ENCODE data around the gene SLC2A4RG. TPM values are rescaled to one million over a fixed set of nuclear protein-coding genes. Genes with fewer than 3 reads are reported as not detected.

Gene SLC2A4RG
- total and polyA plus RNA-seq, 7 experiments from 2014 or later = 3.0 to 136 (median 96.4) TPM

DNA sequence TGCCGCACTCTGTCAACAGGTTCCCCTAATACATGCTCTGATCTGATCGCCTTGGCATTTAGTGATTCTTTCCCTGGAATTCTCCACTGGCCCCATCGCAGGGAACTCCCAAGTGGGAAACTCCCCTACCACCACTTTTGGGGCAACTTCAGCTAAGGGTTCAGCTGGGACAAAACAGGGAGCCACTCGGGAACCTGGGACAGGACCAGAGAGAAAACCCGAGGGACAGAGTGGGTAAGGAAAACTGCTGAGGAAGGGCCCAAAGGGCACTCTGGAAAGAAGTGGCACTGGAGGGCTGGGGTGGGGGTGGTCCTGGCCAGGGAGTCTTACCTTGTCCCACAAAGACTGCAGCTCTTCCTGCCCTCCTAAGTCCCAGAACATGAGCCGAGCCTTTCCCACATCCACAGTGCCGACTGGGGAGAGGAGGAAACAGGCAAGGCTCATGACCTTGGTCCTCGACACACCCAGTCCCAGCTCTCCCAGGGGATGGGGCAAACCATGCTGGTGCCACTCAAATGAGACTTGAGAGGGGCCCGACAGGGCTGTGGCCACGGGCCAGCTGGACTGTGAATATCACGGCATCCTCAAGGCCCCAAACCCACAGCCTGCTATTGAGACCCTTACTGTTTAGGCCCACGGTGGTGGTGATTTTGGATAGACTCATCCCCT is 33.4 kb upstream of the SLC2A4RG start:
- ATAC-seq = no peak
- Histone ChIP-seq H3K4me1 (ENCODE audit: control insufficient read depth in 2 of 2, insufficient read depth in 2 of 2, low read length in 2 of 2) (peaks cover 22 to 25% of the 10 kb centered on the region in 2 donors), H3K27me3 (ENCODE audit: control insufficient read depth in 2 of 2, insufficient read depth in 2 of 2, low read length in 2 of 2) (no peaks in the 10 kb centered on the region), H3K4me3 (ENCODE audit: low read length) (peak overlapping the region; percentile 91), H3K36me3 (ENCODE audit: control insufficient read depth in 2 of 3, insufficient read depth in 3 of 3, low read length in 3 of 3) (peaks cover 0 to 61% (median 22%) of the 10 kb centered on the region in 3 experiments), H3K27ac (ENCODE audit: low read depth, low read length) (peak overlapping the region; percentile 81), H3K9me3 (ENCODE audit: control insufficient read depth in 2 of 3, low read length in 3 of 3) (no peaks in the 10 kb centered on the region)
- Mint-ChIP-seq H3K36me3 (peaks cover 9 to 22% (median 13%) of the 10 kb centered on the region in 5 donors), H3K27ac (peak overlapping the region; percentile 82 to 97 (median 87)), H3K4me3 (peak overlapping the region; percentile 86 to 95 (median 90)), H3K27me3 (no peaks in the 10 kb centered on the region), H3K4me1 (peaks cover 22 to 46% (median 39%) of the 10 kb centered on the region in 7 donors), H3K9me3 (peaks cover 0 to 2% (median 0%) of the 10 kb centered on the region in 11 donors)
- DNase-seq = no peak
- intact Hi-C loops (cut with micrococcal nuclease) = loop anchor here (2.0 to 5.0 kb wide), 11 partner anchors 25 to 416 kb away; partner anchors contain the start of genes GMEB2 (in 1 of the 2), PTK6 (in 1 of the 2), TCEA2 (in 1 of the 2) and UCKL1 (in 1 of the 2)
- POLR2A ChIA-PET = interaction anchor here (0.8 to 5.1 kb wide), 7 partner anchors 9 to 250 kb away, joined by 3 to 137 read pairs (median 11); partner anchors contain the start of genes LIME1, SLC2A4RG, TNFRSF6B and TPD52L2
- CTCF ChIA-PET = interaction anchor here (0.7 to 2.7 kb wide), 5 partner anchors 9 to 34 kb away, joined by 3 to 27 read pairs (median 3); partner anchors contain the start of gene LIME1

DNA sequence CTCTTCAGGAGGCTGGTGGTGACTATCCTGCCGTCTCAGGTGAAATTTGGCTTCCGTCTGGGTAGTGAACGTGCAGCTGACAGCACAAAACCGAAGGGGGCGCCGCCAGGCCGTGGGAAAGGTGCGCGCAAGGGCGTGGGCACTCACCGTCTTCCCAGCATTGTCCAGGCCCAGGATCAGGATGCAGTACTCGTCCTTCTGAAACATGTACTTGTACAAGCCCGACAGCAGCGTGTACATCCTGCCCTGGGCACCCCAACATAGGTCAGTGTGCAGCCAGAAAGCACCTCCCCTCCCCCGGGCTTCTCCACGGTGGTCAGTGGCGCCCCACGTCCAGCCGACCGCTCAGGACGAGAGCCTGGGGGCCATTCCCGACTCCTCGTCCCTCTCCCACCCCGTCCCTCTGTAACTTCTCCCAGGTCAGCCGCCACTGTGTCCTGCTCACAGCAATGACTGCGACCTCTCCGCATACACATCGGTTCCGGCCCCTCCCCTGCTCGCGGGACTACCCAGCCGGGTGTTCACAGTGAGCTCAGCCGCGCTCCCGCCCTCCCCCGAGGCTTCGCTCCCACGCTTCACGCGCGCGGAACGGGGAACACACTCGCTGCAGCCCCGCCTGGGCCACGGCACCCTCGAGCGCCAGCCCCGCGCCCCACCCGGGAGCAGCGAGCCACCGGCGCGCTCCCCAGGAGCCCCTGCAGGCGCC is 32.6 kb upstream of the SLC2A4RG start:
- intact Hi-C loops (cut with micrococcal nuclease) = loop anchor here (1.0 to 5.0 kb wide), 22 partner anchors 23 to 415 kb away; partner anchors contain the start of genes RTEL1 (in 2 of the 2), TCEA2 (in 2 of the 2), UCKL1 (in 2 of the 2) and DNAJC5 (in 1 of the 2)
- Histone ChIP-seq H3K36me3 (ENCODE audit: control insufficient read depth in 2 of 3, insufficient read depth in 3 of 3, low read length in 3 of 3) (peaks cover 0 to 69% (median 27%) of the 10 kb centered on the region in 3 experiments), H3K27me3 (ENCODE audit: control insufficient read depth in 2 of 2, insufficient read depth in 2 of 2, low read length in 2 of 2) (no peaks in the 10 kb centered on the region), H3K4me1 (ENCODE audit: control insufficient read depth in 2 of 2, insufficient read depth in 2 of 2, low read length in 2 of 2) (peaks cover 22 to 30% of the 10 kb centered on the region in 2 donors), H3K4me3 (ENCODE audit: low read length) (peak overlapping the region; percentile 91), H3K9me3 (ENCODE audit: control insufficient read depth in 2 of 3, low read length in 3 of 3) (no peaks in the 10 kb centered on the region), H3K27ac (ENCODE audit: low read depth, low read length) (peak overlapping the region; percentile 81)
- peak; percentile 42 to 70 (median 66) for DNase-seq
- Mint-ChIP-seq H3K27ac (peak overlapping the region; percentile 82 to 97 (median 87)), H3K9me3 (peaks cover 0 to 2% (median 0%) of the 10 kb centered on the region in 11 donors), H3K4me1 (peaks cover 26 to 54% (median 41%) of the 10 kb centered on the region in 7 donors), H3K36me3 (peaks cover 10 to 29% (median 17%) of the 10 kb centered on the region in 5 donors), H3K27me3 (no peaks in the 10 kb centered on the region), H3K4me3 (peak overlapping the region; percentile 86 to 95 (median 90))
- POLR2A ChIA-PET = interaction anchor here (0.6 to 5.1 kb wide), 25 partner anchors 10 to 372 kb away, joined by 3 to 137 read pairs (median 4); partner anchors contain the start of genes GMEB2, LIME1, OPRL1 and PPDPF
- CTCF ChIA-PET = interaction anchor here (0.7 to 2.7 kb wide), 16 partner anchors 9 to 360 kb away, joined by 3 to 27 read pairs (median 4); partner anchors contain the start of genes LIME1, PRPF6, PTK6 and SLC2A4RG
- peak; percentile 70 for ATAC-seq

DNA sequence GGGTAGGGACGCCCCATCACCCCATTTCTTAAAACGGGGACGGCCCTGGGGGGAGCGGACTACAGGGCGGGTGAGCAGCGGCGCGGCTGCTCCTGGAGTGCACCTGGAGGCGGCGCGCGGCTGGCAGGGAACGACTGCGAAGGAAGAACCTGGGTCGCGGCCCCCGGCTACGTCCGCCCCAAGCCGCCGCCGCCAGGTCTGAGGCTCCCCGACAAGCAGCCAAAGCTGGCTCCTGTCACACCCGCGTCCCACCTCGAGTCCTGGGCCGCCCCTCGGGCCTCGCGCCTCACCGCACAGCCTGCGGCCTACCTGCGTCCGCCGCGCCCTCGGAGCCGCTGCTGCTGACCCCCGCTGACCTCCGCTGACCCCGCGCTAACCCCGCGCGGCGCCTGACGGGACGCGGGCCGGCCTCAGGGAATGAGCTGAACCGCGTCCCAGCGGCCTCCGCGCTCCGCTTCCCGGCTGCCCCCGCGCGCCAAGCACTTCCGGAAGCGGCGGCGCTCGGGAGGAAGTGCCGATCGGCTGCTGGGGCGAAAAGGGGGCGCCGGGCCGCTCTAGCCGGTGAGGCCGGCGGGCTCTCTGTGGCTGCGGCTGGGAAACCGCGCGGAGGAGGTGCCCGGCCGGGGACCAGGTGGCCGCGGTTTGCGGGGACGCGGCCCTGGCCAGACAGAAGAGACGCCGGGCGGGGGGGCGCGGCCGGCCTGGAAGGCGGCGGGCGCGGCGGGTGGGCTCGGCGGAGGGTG is 31.8 kb upstream of the SLC2A4RG start, which contains the start of the genes ARFRP1 and ZGPAT:
TSS of gene ARFRP1 (minus strand) at position 419 of the 743 bp plus-strand sequence. CDS start 885 bp downstream, outside the sequence.
TSS of gene ZGPAT (plus strand) at position 482 of the 743 bp plus-strand sequence. CDS start 542 bp downstream, outside the sequence.
- POLR2A ChIA-PET = interaction anchor here (0.7 to 5.1 kb wide), 23 partner anchors 10 to 372 kb away, joined by 3 to 137 read pairs (median 4); partner anchors contain the start of genes GMEB2, LIME1, OPRL1 and PPDPF
- peaks cover 22 to 30% of the 10 kb centered on the region in 2 donors for H3K4me1 ChIP-seq (ENCODE audit: control insufficient read depth in 2 of 2, insufficient read depth in 2 of 2, low read length in 2 of 2)

DNA sequence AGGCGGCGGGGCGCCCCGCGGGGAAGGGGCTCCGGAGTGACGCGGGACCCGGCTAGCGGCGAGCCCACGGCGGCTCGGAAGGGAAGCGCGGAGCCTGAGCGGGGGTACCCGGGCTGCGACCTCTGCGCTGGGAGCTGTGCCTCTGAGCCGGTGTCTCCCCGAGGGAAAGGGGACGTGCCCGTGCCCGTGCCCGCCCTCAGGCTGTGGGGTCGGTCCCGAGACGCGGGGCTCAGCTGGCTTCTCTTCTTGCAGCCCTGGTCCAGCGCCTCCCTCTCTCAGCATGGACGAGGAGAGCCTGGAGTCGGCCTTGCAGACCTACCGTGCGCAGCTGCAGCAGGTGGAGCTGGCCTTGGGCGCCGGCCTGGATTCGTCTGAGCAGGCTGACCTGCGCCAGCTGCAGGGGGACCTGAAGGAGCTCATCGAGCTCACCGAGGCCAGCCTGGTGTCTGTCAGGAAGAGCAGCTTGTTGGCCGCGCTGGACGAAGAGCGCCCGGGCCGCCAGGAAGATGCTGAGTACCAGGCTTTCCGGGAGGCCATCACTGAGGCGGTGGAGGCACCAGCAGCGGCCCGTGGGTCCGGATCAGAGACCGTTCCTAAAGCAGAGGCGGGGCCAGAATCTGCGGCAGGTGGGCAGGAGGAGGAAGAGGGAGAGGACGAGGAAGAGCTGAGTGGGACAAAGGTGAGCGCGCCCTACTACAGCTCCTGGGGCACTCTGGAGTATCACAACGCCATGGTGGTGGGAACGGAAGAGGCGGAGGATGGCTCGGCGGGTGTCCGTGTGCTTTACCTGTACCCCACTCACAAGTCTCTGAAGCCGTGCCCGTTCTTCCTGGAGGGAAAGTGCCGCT is 31.1 kb upstream of the SLC2A4RG start:
- peak overlapping the region; percentile 81 for H3K27ac ChIP-seq (ENCODE audit: low read depth, low read length)
- ATAC-seq (no peak), DNase-seq (peak in 1 of 9 donors; percentile 11)
- no peaks in the 10 kb centered on the region for H3K27me3 ChIP-seq (ENCODE audit: control insufficient read depth in 2 of 2, insufficient read depth in 2 of 2, low read length in 2 of 2)
- Mint-ChIP-seq H3K27me3 (no peaks in the 10 kb centered on the region), H3K36me3 (peaks cover 15 to 44% (median 26%) of the 10 kb centered on the region in 5 donors), H3K4me3 (peak overlapping the region; percentile 70 to 91 (median 78)), H3K9me3 (peaks cover 0 to 5% (median 0%) of the 10 kb centered on the region in 11 donors), H3K27ac (peak overlapping the region; percentile 39 to 88 (median 49)), H3K4me1 (peaks cover 34 to 65% (median 46%) of the 10 kb centered on the region in 7 donors)
- peaks cover 0 to 69% (median 27%) of the 10 kb centered on the region in 3 experiments for H3K36me3 ChIP-seq (ENCODE audit: control insufficient read depth in 2 of 3, insufficient read depth in 3 of 3, low read length in 3 of 3)
- peaks cover 22 to 30% of the 10 kb centered on the region in 2 donors for H3K4me1 ChIP-seq (ENCODE audit: control insufficient read depth in 2 of 2, insufficient read depth in 2 of 2, low read length in 2 of 2)
- ChIA-PET POLR2A (interaction anchor here (0.5 to 5.1 kb wide), 19 partner anchors 11 to 371 kb away, joined by 3 to 137 read pairs (median 5); partner anchors contain the start of genes GMEB2, LIME1, OPRL1 and PPDPF), CTCF (interaction anchor here (0.6 to 2.7 kb wide), 10 partner anchors 28 to 272 kb away, joined by 3 to 27 read pairs (median 4); partner anchors contain the start of genes LIME1, PRPF6, PTK6 and SLC2A4RG)
- H3K4me3 ChIP-seq (ENCODE audit: low read length) = peak overlapping the region; percentile 91
- intact Hi-C loops (cut with micrococcal nuclease) = loop anchor here (5.0 kb wide), 7 partner anchors 34 to 414 kb away; partner anchors contain the start of genes GMEB2 (in 1 of the 2), PTK6 (in 1 of the 2) and TCEA2 (in 1 of the 2)
- H3K9me3 ChIP-seq (ENCODE audit: control insufficient read depth in 2 of 3, low read length in 3 of 3) = no peaks in the 10 kb centered on the region

More for the DNA sequence above, 31.8 kb upstream of the SLC2A4RG start, which contains the start of the genes ARFRP1 and ZGPAT:
- Mint-ChIP-seq H3K4me1 (peaks cover 33 to 62% (median 46%) of the 10 kb centered on the region in 7 donors), H3K36me3 (peaks cover 15 to 37% (median 24%) of the 10 kb centered on the region in 5 donors), H3K9me3 (peaks cover 0 to 5% (median 0%) of the 10 kb centered on the region in 11 donors), H3K4me3 (peak within 1 kb of the TSS; percentile 86 to 95 (median 90)), H3K27me3 (no peaks in the 10 kb centered on the region), H3K27ac (peak within 1 kb of the TSS; percentile 82 to 97 (median 87))
- intact Hi-C loops (cut with micrococcal nuclease) = loop anchor here (1.0 to 5.0 kb wide), 22 partner anchors 23 to 415 kb away; partner anchors contain the start of genes RTEL1 (in 2 of the 2), TCEA2 (in 2 of the 2), UCKL1 (in 2 of the 2) and DNAJC5 (in 1 of the 2)
- CTCF ChIA-PET = interaction anchor here (0.6 to 2.7 kb wide), 16 partner anchors 9 to 359 kb away, joined by 3 to 27 read pairs (median 4); partner anchors contain the start of genes LIME1, PRPF6, PTK6 and SLC2A4RG
- Histone ChIP-seq H3K36me3 (ENCODE audit: control insufficient read depth in 2 of 3, insufficient read depth in 3 of 3, low read length in 3 of 3) (peaks cover 0 to 75% (median 27%) of the 10 kb centered on the region in 3 experiments), H3K9me3 (ENCODE audit: control insufficient read depth in 2 of 3, low read length in 3 of 3) (no peaks in the 10 kb centered on the region), H3K27me3 (ENCODE audit: control insufficient read depth in 2 of 2, insufficient read depth in 2 of 2, low read length in 2 of 2) (no peaks in the 10 kb centered on the region), H3K4me3 (ENCODE audit: low read length) (peak within 1 kb of the TSS; percentile 91), H3K27ac (ENCODE audit: low read depth, low read length) (peak within 1 kb of the TSS; percentile 81)
- peak; percentile 92 for ATAC-seq
- DNase-seq = peak; percentile 77 to 92 (median 88)

All from naive thymus-derived CD4-positive, alpha-beta T cell (primary cell).